Hypothalamus (tissue), 51 donors: ENCODE data around the gene ZCWPW1.
"Not testable (repeated sequence)": the region's sequence is repeated elsewhere in the genome, so short reads cannot be mapped to it uniquely, and the experiment has no call there.

ENCODE experiments used
- DNase-seq, 51 donors: peaks; one replicate each; lab custom pipeline; 2025; lab: John Stamatoyannopoulos, UW

Gene ZCWPW1

GRCh38 chr7:100457033-100457432 is 28.5 kb upstream of the ZCWPW1 start:
- DNase-seq = no peak

GRCh38 chr7:100456562-100456961 is 28.1 kb upstream of the ZCWPW1 start:
- DNase-seq = no peak

GRCh38 chr7:100455206-100455605 is 26.7 kb upstream of the ZCWPW1 start:
- no peak for DNase-seq

GRCh38 chr7:100453854-100454253 is 25.4 kb upstream of the ZCWPW1 start:
- DNase-seq = not testable (repeated sequence)

- no peak for DNase-seq
Observed at GRCh38 chr7:100452513-100452912, 24.0 kb upstream of the ZCWPW1 start.

- DNase-seq = no peak
Observed at GRCh38 chr7:100449190-100449795, 20.8 kb upstream of the ZCWPW1 start.

GRCh38 chr7:100447363-100447762 is 18.9 kb upstream of the ZCWPW1 start:
- not testable (repeated sequence) for DNase-seq

- DNase-seq = no peak
Observed at GRCh38 chr7:100446040-100446439, 17.5 kb upstream of the ZCWPW1 start.

- DNase-seq = no peak
Observed at GRCh38 chr7:100444311-100445278, 16.1 kb upstream of the ZCWPW1 start.

- DNase-seq = no peak
Observed at GRCh38 chr7:100443096-100443840, 14.8 kb upstream of the ZCWPW1 start.

GRCh38 chr7:100441641-100442535 is 13.4 kb upstream of the ZCWPW1 start:
- DNase-seq = no peak

GRCh38 chr7:100439244-100439643 is 10.7 kb upstream of the ZCWPW1 start:
- not testable (repeated sequence) for DNase-seq

GRCh38 chr7:100438731-100439130 is 10.2 kb upstream of the ZCWPW1 start:
- not testable (repeated sequence) for DNase-seq

- DNase-seq = no peak
Observed at GRCh38 chr7:100438172-100438571, 9.7 kb upstream of the ZCWPW1 start.

- peak in 1 of 51 donors; percentile 27 for DNase-seq
Observed at GRCh38 chr7:100437150-100438100, 8.9 kb upstream of the ZCWPW1 start.

- peak in 9 of 51 donors; percentile 17 to 55 (median 35) for DNase-seq
Observed at GRCh38 chr7:100435401-100436304, 7.2 kb upstream of the ZCWPW1 start.

GRCh38 chr7:100434297-100435144 is 6.0 kb upstream of the ZCWPW1 start:
- DNase-seq = no peak
